Measurements from ENCODE around the gene PAX4. TPM values are rescaled to one million over a fixed set of nuclear protein-coding genes. Genes with fewer than 3 reads are reported as not detected.
A peak's percentile ranks its signal among the peaks of the same experiment; 100 is the strongest.

PAX4 gene
- not detected for polyA plus RNA-seq (2012; ENCODE audit: insufficient read depth, insufficient read length)

GRCh38 chr7:127618042-127618441 is at the start of gene PAX4:
Gene PAX4, minus strand, starts transcription at chr7:127618142. Its CDS starts 2,214 bp downstream, at chr7:127615928.
- no peak for DNase-seq (ENCODE audit: low read depth, low spot score)
- no peak within 1 kb of the TSS for H3K4me3 ChIP-seq (ENCODE audit: low read length)

GRCh38 chr7:127667017-127667670 is 49.2 kb upstream of the PAX4 start:
- H3K4me3 ChIP-seq (ENCODE audit: low read length), result no peak overlapping the region
- no peak for DNase-seq (ENCODE audit: low read depth, low spot score)

- H3K4me3 ChIP-seq (ENCODE audit: low read length), result no peak overlapping the region
- DNase-seq (ENCODE audit: low read depth, low spot score), result no peak
Measured at GRCh38 chr7:127666602-127667001, 48.7 kb upstream of the PAX4 start.

- no peak for DNase-seq (ENCODE audit: low read depth, low spot score)
Measured at GRCh38 chr7:127665922-127666321, 48.0 kb upstream of the PAX4 start.

GRCh38 chr7:127658970-127659630 is 41.2 kb upstream of the PAX4 start:
- DNase-seq (ENCODE audit: low read depth, low spot score), result no peak
- no peak overlapping the region for H3K4me3 ChIP-seq (ENCODE audit: low read length)

More at GRCh38 chr7:127665922-127666321, 48.0 kb upstream of the PAX4 start:
- H3K4me3 ChIP-seq (ENCODE audit: low read length), result no peak overlapping the region

- DNase-seq (ENCODE audit: low read depth, low spot score), result no peak
- H3K4me3 ChIP-seq (ENCODE audit: low read length), result no peak overlapping the region
Measured at GRCh38 chr7:127657500-127657899, 39.6 kb upstream of the PAX4 start.

DNA sequence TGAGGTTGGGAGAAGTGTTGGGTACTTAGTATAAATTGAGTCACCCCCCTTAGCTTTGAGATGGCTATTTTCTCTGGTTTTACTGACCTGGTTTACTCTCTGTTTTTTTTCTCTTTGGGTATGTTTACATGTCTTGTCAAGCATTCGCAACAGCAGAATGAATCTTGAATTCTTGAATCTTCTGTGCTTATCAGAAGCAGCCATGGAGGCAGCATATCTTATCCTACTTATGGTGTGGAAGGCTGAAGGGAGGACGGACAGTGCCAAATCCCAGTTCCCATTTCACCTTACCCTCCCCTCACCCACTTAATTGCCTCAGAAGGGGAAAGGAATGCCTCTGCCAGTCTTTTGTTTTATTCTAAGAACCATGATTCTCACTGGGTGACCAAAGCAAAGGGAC is 37.8 kb upstream of the PAX4 start:
- DNase-seq (ENCODE audit: low read depth, low spot score), result no peak
- no peak overlapping the region for H3K4me3 ChIP-seq (ENCODE audit: low read length)

- no peak overlapping the region for H3K4me3 ChIP-seq (ENCODE audit: low read length)
- DNase-seq (ENCODE audit: low read depth, low spot score), result no peak
Measured at GRCh38 chr7:127654404-127655394, 36.8 kb upstream of the PAX4 start.

GRCh38 chr7:127653396-127653795 is 35.5 kb upstream of the PAX4 start:
- peak overlapping the region; percentile 93 for H3K4me3 ChIP-seq (ENCODE audit: low read length)
- DNase-seq (ENCODE audit: low read depth, low spot score), result no peak

DNA sequence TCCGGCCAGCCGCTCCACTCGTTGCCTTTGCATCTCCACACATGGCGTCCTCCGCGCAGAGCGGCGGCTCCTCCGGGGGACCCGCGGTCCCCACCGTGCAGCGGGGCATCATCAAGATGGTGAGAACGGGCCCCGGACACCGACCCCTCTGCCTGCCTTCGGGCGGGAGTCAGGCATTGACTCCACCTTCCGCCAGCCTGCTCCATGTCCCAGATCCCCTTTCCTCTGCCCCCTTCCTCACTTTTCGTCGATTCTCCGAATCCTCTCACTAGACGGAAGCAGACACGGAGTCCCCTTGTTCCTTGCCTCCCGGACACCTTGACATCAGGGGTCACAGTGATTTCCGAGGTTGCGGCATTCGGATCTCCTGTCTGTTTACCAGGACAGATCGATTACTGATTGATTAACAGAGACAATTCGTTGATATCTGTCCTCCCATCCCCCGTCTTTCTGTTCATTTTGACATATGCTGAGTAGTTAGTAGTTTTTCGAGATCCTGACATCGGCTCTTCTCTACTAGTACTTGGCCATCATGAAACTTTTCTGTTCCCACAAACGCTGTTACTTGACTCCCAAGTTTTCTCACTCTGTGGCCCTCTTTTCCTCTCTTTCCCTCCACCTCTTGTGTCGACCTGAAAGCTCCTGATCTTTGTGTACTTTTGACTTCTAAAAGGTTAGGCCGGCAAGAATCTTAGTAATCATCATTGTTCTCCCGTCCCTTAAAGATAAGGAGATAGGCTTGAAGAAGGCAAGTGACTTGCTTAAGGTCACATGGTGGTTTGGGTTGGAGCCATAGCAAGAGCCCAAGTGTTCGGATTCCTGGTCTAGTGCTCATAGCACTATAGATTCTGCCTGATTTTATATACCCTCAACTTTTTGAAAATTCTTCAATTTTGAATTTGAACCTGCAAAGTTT is 34.6 kb upstream of the PAX4 start:
- peak overlapping the region; percentile 93 for H3K4me3 ChIP-seq (ENCODE audit: low read length)
- no peak for DNase-seq (ENCODE audit: low read depth, low spot score)

DNA sequence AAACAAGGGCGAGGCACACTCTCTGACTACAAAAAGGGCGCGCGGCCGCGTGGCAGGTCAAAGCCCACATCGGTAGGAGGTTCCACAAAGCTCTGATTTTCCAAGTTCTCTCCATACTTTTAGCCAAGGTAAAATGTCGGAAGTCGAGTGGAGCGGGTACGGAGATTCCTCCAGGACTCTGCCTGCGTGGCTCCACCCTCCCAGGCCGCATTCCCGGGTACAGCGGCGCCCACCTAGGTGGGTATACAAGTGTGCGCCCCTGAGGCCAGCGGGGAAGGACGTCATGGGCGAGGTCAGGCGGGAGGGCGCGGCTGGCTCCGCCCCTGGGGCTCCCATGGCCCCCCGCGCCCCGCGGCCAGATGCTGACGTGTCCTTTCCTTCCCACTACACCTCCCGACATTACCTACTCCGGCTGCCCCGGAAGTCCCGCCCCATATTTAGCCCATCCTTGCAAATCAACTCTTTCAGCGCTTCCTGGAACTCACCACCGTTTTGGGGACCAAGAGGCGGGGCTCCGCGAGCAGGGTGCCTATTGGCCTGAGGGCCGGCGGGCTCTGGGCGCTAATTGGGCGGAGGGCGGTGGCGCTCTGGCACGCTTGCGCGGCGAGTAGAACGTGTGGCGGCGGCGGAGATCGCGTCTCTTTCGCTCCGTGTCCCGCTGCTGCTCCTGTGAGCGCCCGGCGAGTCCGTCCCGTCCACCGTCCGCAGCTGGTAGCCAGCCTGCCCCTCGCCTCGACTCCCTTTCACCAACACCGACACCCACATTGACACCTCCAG is 33.8 kb upstream of the PAX4 start, which contains the start of gene SND1:
SND1 (plus strand) TSS at position 639 of the 777 bp plus-strand sequence. CDS start 180 bp downstream, outside the sequence.
- DNase-seq (ENCODE audit: low read depth, low spot score), result peak; percentile 98
- peak within 1 kb of the TSS; percentile 93 for H3K4me3 ChIP-seq (ENCODE audit: low read length)

DNA sequence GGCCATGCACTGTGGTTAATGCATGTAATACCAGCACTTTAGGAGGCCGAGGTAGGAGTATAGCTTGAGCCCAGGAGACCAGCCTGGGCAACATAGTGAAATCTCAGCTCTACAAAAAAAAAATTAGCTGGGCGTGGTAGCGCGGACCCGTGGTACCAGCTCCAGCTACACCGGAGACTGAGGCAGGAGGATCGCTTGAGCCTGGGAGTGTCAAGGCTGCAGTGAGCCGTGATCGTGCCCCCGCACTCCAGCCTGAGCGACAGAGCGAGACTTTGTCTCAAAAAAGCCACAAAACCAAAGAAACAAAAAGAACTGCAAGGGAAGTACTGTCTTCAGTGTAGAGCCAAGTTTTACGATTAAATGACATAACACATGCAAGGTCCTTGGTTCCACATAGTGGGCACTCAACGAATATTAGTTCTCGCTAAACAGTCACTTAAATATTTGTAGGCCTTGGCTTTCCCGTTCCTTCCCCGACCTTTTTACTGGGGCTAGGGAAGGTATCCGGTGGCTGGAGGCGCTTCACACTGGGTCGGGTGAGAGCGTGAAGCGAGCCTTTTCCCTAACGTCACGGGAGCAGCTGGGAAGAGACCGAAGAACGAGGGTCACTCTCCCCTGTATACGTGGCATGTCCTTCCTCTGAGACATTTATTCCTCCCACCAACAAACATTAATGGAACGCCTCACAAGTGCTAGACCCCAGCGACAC is 33.1 kb upstream of the PAX4 start:
- DNase-seq (ENCODE audit: low read depth, low spot score), result no peak
- H3K4me3 ChIP-seq (ENCODE audit: low read length), result peak overlapping the region; percentile 73

DNA sequence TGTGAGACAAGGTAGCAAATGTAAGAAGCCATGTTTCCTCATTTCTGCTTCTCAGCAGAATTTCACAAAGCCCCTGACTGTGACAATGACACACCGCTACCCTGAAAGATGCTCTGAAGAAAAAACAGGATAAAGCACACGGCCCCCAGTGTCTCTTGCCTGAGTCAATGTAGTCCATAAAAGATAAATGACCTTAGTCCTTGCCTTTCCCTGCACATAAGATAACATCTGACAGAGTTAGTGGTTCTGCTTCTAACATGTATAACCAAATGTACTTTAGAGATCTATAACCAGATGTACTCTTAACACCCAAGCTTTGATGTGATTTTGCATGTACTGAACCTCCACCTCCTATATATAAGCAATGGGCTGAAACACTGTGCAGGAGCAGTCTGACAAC is 31.0 kb upstream of the PAX4 start:
- no peak for DNase-seq (ENCODE audit: low read depth, low spot score)
- H3K4me3 ChIP-seq (ENCODE audit: low read length), result no peak overlapping the region

DNA sequence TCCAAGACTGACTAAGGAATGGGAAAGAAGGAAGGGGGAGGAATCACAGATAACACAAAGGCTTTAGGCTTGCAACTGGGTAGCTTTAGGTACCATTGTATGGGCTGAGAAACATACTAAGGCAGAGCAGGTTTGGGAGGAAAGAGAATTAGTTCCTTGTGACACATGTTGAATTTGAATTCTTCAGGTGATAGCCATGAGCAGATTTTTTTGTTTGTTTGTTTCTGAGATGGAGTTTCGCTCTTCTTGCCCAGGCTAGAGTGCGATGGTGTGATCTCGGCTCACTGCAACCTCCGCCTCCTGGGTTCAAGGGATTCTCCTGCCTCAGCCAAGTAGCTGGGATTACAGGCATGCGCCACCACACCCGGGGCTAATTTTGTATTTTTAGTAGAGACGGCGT is 29.7 kb upstream of the PAX4 start:
- no peak overlapping the region for H3K4me3 ChIP-seq (ENCODE audit: low read length)
- no peak for DNase-seq (ENCODE audit: low read depth, low spot score)

- no peak for DNase-seq (ENCODE audit: low read depth, low spot score)
- no peak overlapping the region for H3K4me3 ChIP-seq (ENCODE audit: low read length)
Measured at GRCh38 chr7:127644484-127644883, 26.5 kb upstream of the PAX4 start.

GRCh38 chr7:127638197-127638596 is 20.3 kb upstream of the PAX4 start:
- DNase-seq (ENCODE audit: low read depth, low spot score), result no peak
- no peak overlapping the region for H3K4me3 ChIP-seq (ENCODE audit: low read length)

DNA sequence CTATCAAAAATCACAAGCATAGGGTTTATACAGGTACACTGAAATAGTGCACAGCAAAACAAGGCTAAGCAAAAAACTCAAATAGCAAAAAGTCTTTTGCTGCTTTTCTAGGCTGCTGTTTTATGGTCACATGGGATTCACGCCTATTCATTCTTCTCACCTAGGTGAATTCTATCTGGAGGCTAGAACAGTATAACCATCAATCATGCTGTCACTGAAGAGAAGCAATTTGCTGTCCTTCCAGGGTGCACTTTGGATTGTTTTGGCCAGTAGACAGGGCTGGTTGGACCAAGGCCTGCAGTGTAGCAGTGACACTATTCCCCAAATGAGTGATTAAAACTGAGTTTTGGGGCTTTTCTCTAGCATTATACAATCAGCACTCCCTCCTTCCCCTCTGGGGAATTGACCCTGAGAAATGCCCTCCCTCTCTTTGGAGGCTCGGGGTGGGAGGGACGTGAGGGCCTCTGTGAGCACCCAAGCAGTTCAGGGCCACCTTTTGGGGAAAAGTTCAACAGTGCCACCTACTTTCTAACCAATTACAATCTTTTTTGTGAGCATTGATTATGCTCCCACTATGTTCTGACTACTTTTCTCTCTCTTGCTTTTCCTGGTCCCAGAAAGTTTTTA is 17.8 kb upstream of the PAX4 start:
- no peak overlapping the region for H3K4me3 ChIP-seq (ENCODE audit: low read length)
- DNase-seq (ENCODE audit: low read depth, low spot score), result no peak

Data from Jurkat, Clone E6-1 (cell line).